PC-9 (cell line): ENCODE data around the gene OR52W1.

ENCODE experiments used
- CTCF ChIP-seq: fragments of 200-600 bp; sonication (generic); conservative IDR thresholded peaks from 2 replicates; pipeline ENCODE4 v1.6.1; 2017; ENCODE audit warnings: mixed run types, antibody characterized with exemption, mild to moderate bottlenecking, moderate library complexity
- EZH2 ChIP-seq: fragments of 200-600 bp; sonication (generic); IDR thresholded peaks from 2 replicates; pipeline ENCODE4 v1.8.0; 2017; ENCODE audit warnings: antibody characterized with exemption, low read depth

GRCh38 chr11:6229911-6230310 is 30.9 kb downstream of the OR52W1 start:
- TF ChIP-seq CTCF = no peak
- no peak for TF ChIP-seq EZH2
